Stomach (tissue), 9 donors: ENCODE results near the gene DLG2. TPM values are rescaled to one million over a fixed set of nuclear protein-coding genes. Genes with fewer than 3 reads are reported as not detected.
A peak's percentile ranks its signal among the peaks of the same experiment; 100 is the strongest.

Experiments used
- DNase-seq, 2 donors: peaks; one replicate each; pipeline versions ENCODE4 v3.0.0 to v3.0.0-alpha.2; 2013 to 2019
- H3K27ac ChIP-seq, 5 donors: fragments of 200-600 bp in 4 of 5; sonication (generic) in 4 of 5; one replicate each; pipeline ENCODE4 v1.5.1; 2013 to 2019; ENCODE audit warnings: mild to moderate bottlenecking in 1 of 5, moderate library complexity in 1 of 5
- H3K27me3 ChIP-seq, 3 donors: fragments of 200-600 bp; sonication (generic); one replicate each; pipeline ENCODE4 v1.5.1; 2017 to 2019; ENCODE audit warnings: mixed run types in 1 of 3
- H3K36me3 ChIP-seq, 4 donors: fragments of 200-600 bp; sonication (generic); 1 replicate in 3 of 4; 2 replicates in 1 of 4; pipeline ENCODE4 v1.5.1; 2016 to 2019
- H3K4me1 ChIP-seq, 4 donors: fragments of 200-600 bp; sonication (generic); one replicate each; pipeline ENCODE4 v1.5.1; 2016 to 2019
- H3K4me3 ChIP-seq, 4 donors: fragments of 200-600 bp; sonication (generic) in 3 of 4; one replicate each; pipeline ENCODE4 v1.5.1; 2016 to 2019; ENCODE audit warnings: mild to moderate bottlenecking in 1 of 4
- H3K9me3 ChIP-seq, 4 donors: fragments of 200-600 bp; sonication (generic); one replicate each; pipeline ENCODE4 v1.5.1; 2016 to 2019
- EP300 ChIP-seq: sonication (generic); formaldehyde crosslinking; IDR thresholded peaks from one replicate; pipeline ENCODE4 v1.6.1; 2017; ENCODE audit warnings: antibody characterized with exemption
- POLR2A ChIP-seq, 4 donors: fragments of 450-650 bp; IDR thresholded peaks; one replicate each; pipeline ENCODE4 v1.6.1; 2016; ENCODE audit warnings: antibody characterized with exemption in 4 of 4, control low read depth in 2 of 4, mild to moderate bottlenecking in 1 of 4, moderate library complexity in 1 of 4
- POLR2AphosphoS5 ChIP-seq, 3 donors: sonication (generic); formaldehyde crosslinking; IDR thresholded peaks; one replicate each; pipeline ENCODE4 v1.6.1; 2016; ENCODE audit warnings: antibody characterized with exemption in 3 of 3
- WGBS, 5 donors: extraction: QIAGEN DNeasy Blood & Tissue Kit in 3 of 5; methylation state at CpG; one replicate each; pipeline versions ENCODE4 v1.1.5 to v1.1.7; 2013 to 2018; 5-methylcytosine and 5-hydroxymethylcytosine counted together
- intact Hi-C: fragments of 100-400 bp; cut with DNase I; formaldehyde crosslinking; loops from one replicate; pipeline ENCODE4 v1.15.1; 2023; ENCODE audit warnings: low total_unique reads
- polyA plus RNA-seq, 3 donors: library from polyadenylated mRNA; stranded (reverse); fragments of 200-250 nt; gene quantifications; one replicate each; pipeline ENCODE4 v1.2.3, GENCODE V29; 2013
- total RNA-seq, 5 donors: library from RNA; depleted of rRNA; stranded (reverse); fragments of >200 nt; gene quantifications; one replicate each; pipeline versions ENCODE4 v1.1.0 to v1.2.3, GENCODE V29; 2014 to 2016
- TF ChIP-seq, protein P1 (sequence below), 7 experiments: fragments of 450-650 bp in 4 of 7; fragments of 200-600 bp in 3 of 7; sonication (generic) in 3 of 7; IDR thresholded peaks; one replicate each; pipeline ENCODE4 v1.5.1; 2016 to 2019; ENCODE audit warnings: antibody characterized with exemption in 7 of 7, control low read depth in 2 of 7, mild to moderate bottlenecking in 1 of 7
- donor health status: healthy with polysubstance abuse.
- donor health status: Bipolar disorder and iron deficiency.
- donor health status: healthy.

The DLG2 gene
- total and polyA plus RNA-seq, 8 donors = 1.3 to 19.1 (median 3.5) TPM

DNA sequence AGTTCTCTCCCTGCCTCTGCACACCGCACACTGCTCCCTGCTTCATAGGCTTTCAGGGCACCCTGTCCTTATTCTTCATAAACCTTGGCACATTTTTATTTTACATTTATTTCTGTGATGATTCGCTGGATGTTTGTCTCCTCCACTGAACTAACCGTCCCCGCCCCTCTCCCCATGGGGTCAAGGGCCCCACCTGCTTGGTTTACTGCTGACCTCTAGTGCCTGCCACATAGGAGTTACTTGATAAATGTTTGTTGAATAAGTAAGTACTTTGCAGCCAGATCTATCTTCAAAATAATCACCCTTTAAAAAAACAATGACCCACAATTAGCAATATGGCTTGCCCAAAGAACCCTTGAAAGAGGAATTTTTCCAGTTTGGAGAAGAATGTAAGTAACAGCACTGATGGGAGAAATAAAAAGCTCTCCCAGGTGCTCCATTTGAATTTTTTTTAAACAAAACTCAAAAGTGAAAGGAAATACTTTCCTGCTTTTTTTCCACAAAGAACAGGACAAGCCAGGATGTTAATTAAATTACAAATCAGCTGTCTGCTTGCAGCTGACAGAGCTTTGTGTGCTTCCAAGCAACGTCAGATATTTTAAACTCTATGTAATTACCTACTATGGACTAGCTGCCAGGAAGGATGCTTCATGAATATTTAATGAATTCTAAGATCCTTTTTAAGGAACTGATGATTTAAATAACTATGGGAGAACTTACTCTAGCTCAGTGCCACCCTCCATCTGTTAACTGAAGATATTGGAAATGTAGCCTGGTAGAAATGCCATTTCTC lies 1083.6 kb downstream of the DLG2 start:
- TF ChIP-seq POLR2AphosphoS5 (IDR thresholded peaks at IDR 0.05) (no peak), EP300 (no peak)
- Histone ChIP-seq H3K36me3 (no peaks in the 10 kb centered on the region), H3K9me3 (no peaks in the 10 kb centered on the region), H3K4me1 (peaks cover 0 to 9% (median 0%) of the 10 kb centered on the region in 4 donors), H3K4me3 (no peak overlapping the region), H3K27ac (no peak overlapping the region), H3K27me3 (no peaks in the 10 kb centered on the region)
- peak in 1 of 2 donors; percentile 8 for DNase-seq
- intact Hi-C loops = no loop called here
- 21 to 41% (median 37%) methylated on average over 5 of the region's 5 CpGs for WGBS, 5 donors

GRCh38 chr11:84541731-84542340 lies 1085.3 kb downstream of the DLG2 start:
- TF ChIP-seq, protein P1, sequence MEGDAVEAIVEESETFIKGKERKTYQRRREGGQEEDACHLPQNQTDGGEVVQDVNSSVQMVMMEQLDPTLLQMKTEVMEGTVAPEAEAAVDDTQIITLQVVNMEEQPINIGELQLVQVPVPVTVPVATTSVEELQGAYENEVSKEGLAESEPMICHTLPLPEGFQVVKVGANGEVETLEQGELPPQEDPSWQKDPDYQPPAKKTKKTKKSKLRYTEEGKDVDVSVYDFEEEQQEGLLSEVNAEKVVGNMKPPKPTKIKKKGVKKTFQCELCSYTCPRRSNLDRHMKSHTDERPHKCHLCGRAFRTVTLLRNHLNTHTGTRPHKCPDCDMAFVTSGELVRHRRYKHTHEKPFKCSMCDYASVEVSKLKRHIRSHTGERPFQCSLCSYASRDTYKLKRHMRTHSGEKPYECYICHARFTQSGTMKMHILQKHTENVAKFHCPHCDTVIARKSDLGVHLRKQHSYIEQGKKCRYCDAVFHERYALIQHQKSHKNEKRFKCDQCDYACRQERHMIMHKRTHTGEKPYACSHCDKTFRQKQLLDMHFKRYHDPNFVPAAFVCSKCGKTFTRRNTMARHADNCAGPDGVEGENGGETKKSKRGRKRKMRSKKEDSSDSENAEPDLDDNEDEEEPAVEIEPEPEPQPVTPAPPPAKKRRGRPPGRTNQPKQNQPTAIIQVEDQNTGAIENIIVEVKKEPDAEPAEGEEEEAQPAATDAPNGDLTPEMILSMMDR (IDR thresholded peaks at IDR 0.05) = no peak
- no peak for TF ChIP-seq EP300
- peak in 1 of 3 donors; percentile 31 for TF ChIP-seq POLR2AphosphoS5 (IDR thresholded peaks at IDR 0.05)
- no peak for TF ChIP-seq POLR2A (IDR thresholded peaks at IDR 0.05)
- no peak for DNase-seq
- Histone ChIP-seq H3K4me3 (no peak overlapping the region), H3K4me1 (peaks cover 0 to 9% (median 0%) of the 10 kb centered on the region in 4 donors), H3K27ac (no peak overlapping the region), H3K9me3 (no peaks in the 10 kb centered on the region), H3K36me3 (no peaks in the 10 kb centered on the region), H3K27me3 (no peaks in the 10 kb centered on the region)
- 68 to 87% (median 80%) methylated on average over 4 of the region's 4 CpGs for WGBS, 5 donors
- intact Hi-C loops = no loop called here

DNA sequence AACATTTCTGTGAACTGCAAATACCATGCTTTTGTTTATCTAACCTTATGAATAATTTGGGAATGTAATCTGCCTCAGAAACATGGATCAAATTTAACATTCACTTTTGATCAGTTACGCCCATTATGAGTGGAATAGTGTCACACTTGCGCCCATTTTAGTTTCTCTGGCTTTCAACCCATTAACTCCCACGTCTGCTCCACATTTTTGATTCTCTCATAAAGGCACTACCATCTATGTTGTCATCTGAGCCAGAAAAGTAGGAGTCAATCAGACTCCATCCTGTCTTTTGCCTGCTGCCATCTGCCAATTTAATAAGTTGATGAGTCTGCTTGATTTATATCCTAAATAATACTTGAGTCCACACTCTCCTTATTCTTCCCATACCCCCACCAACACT lies 1090.7 kb downstream of the DLG2 start:
- no peak for TF ChIP-seq POLR2A (IDR thresholded peaks at IDR 0.05)
- TF ChIP-seq, protein P1 (IDR thresholded peaks at IDR 0.05) = no peak
- TF ChIP-seq EP300 = no peak
- no peak for TF ChIP-seq POLR2AphosphoS5 (IDR thresholded peaks at IDR 0.05)
- 82 to 90% (median 88%) methylated on average over 3 of the region's 3 CpGs for WGBS, 5 donors
- Histone ChIP-seq H3K36me3 (no peaks in the 10 kb centered on the region), H3K9me3 (no peaks in the 10 kb centered on the region), H3K4me1 (no peaks in the 10 kb centered on the region), H3K4me3 (no peak overlapping the region), H3K27me3 (no peaks in the 10 kb centered on the region), H3K27ac (no peak overlapping the region)
- DNase-seq = no peak
- intact Hi-C loops = no loop called here

DNA sequence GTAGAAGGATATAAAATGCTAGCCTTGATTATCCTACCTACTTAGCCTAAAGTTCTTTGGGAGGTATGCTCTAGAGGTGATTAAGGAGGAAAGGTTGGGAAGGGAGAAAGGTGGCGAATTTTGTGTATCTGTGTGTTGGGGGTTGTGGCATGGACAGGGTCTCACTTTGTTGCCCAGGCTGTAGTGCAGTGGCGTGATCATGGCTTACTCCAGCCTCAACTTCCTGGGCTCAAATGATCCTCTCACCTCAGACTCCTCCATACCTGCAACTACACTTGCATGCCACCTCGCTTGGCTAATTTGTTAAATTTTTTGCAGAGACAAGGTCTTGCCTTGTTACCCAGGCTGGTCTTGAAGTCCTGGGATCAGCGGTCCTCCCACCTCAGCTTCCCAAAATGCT lies 1094.8 kb downstream of the DLG2 start:
- Histone ChIP-seq H3K36me3 (no peaks in the 10 kb centered on the region), H3K4me3 (no peak overlapping the region), H3K27ac (no peak overlapping the region), H3K4me1 (no peaks in the 10 kb centered on the region), H3K9me3 (no peaks in the 10 kb centered on the region), H3K27me3 (no peaks in the 10 kb centered on the region)
- 87 to 91% (median 88%) methylated on average over 4 of the region's 4 CpGs for WGBS, 5 donors
- TF ChIP-seq EP300 = no peak
- no peak for DNase-seq
- intact Hi-C loops = no loop called here

DNA sequence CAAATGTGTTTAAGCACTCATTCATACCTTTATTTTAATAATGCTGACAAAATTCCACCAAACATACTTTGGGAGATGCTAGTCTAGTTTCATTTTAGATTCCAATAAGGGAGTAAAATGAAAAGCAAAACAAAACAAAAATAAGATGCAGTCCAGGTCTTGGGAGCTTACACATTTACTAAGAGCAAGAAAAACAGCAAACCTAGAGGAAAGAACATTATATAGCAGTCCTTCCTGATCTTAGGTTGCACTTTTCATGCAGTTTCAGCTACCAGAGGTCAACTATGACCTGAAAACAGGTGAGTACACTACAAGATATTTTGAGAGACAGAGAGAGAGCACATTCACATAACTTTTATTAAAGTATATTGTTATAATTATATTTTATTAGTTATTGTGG lies 1100.9 kb downstream of the DLG2 start:
- intact Hi-C loops = no loop called here
- no peak overlapping the region for H3K4me3 ChIP-seq
- H3K27me3 ChIP-seq = no peaks in the 10 kb centered on the region
- no peak for DNase-seq
- TF ChIP-seq POLR2AphosphoS5 (IDR thresholded peaks at IDR 0.05) = no peak
- no peak for TF ChIP-seq EP300
- no peak for TF ChIP-seq POLR2A (IDR thresholded peaks at IDR 0.05)
- TF ChIP-seq, protein P1 (IDR thresholded peaks at IDR 0.05) = no peak
- H3K27ac ChIP-seq = no peak overlapping the region
- H3K9me3 ChIP-seq = no peaks in the 10 kb centered on the region
- no peaks in the 10 kb centered on the region for H3K4me1 ChIP-seq
- H3K36me3 ChIP-seq = no peaks in the 10 kb centered on the region
